ENCODE results near the gene ZNF365. TPM values are rescaled to one million over a fixed set of nuclear protein-coding genes. Genes with fewer than 3 reads are reported as not detected.

Gene ZNF365
- total and polyA plus RNA-seq, 9 of the 15 experiments (the other 6 are each of a cell fraction or from before 2014, with no cell fraction given): 0.03 to 0.04 TPM; not detected in 7

DNA sequence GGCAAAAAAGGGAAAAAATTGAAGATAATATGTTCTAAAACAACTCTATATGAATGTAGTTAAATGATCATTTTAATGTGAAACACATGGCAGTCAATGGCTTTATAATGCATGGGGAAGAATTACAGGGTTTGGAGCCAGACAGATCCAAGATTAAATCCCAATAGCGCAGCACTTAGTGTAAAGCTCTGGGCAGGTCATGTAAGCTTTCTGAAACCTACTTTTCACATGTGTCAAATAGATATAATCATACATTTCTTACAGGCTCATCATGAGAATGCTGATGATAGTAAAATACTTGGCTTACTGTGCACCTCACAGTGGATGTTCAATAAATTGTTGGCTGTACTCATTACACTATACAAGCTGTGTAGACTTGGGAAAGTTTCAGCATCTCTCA lies 48.0 kb upstream of the ZNF365 start:
- CTCF ChIA-PET (ENCODE audit: low intra/inter-chr PET ratio): no interaction called here
- no peak for FAIRE-seq
- TF ChIP-seq, protein P1, sequence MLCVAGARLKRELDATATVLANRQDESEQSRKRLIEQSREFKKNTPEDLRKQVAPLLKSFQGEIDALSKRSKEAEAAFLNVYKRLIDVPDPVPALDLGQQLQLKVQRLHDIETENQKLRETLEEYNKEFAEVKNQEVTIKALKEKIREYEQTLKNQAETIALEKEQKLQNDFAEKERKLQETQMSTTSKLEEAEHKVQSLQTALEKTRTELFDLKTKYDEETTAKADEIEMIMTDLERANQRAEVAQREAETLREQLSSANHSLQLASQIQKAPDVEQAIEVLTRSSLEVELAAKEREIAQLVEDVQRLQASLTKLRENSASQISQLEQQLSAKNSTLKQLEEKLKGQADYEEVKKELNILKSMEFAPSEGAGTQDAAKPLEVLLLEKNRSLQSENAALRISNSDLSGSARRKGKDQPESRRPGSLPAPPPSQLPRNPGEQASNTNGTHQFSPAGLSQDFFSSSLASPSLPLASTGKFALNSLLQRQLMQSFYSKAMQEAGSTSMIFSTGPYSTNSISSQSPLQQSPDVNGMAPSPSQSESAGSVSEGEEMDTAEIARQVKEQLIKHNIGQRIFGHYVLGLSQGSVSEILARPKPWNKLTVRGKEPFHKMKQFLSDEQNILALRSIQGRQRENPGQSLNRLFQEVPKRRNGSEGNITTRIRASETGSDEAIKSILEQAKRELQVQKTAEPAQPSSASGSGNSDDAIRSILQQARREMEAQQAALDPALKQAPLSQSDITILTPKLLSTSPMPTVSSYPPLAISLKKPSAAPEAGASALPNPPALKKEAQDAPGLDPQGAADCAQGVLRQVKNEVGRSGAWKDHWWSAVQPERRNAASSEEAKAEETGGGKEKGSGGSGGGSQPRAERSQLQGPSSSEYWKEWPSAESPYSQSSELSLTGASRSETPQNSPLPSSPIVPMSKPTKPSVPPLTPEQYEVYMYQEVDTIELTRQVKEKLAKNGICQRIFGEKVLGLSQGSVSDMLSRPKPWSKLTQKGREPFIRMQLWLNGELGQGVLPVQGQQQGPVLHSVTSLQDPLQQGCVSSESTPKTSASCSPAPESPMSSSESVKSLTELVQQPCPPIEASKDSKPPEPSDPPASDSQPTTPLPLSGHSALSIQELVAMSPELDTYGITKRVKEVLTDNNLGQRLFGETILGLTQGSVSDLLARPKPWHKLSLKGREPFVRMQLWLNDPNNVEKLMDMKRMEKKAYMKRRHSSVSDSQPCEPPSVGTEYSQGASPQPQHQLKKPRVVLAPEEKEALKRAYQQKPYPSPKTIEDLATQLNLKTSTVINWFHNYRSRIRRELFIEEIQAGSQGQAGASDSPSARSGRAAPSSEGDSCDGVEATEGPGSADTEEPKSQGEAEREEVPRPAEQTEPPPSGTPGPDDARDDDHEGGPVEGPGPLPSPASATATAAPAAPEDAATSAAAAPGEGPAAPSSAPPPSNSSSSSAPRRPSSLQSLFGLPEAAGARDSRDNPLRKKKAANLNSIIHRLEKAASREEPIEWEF (CRISPR knock-in tag; IDR thresholded peaks at IDR 0.05): no peak
- no peak for TF ChIP-seq SAFB2 (IDR thresholded peaks at IDR 0.05; ENCODE audit: borderline replicate concordance, low read depth, low read length, severe bottlenecking)
- TF ChIP-seq, protein P2, sequence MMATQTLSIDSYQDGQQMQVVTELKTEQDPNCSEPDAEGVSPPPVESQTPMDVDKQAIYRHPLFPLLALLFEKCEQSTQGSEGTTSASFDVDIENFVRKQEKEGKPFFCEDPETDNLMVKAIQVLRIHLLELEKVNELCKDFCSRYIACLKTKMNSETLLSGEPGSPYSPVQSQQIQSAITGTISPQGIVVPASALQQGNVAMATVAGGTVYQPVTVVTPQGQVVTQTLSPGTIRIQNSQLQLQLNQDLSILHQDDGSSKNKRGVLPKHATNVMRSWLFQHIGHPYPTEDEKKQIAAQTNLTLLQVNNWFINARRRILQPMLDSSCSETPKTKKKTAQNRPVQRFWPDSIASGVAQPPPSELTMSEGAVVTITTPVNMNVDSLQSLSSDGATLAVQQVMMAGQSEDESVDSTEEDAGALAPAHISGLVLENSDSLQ (IDR thresholded peaks at IDR 0.05): no peak
- no peak for TF ChIP-seq CREB1 (IDR thresholded peaks at IDR 0.05)
- no peak for TF ChIP-seq CREB1 (CRISPR knock-in tag; IDR thresholded peaks at IDR 0.05)
- TF ChIP-seq, protein P3, sequence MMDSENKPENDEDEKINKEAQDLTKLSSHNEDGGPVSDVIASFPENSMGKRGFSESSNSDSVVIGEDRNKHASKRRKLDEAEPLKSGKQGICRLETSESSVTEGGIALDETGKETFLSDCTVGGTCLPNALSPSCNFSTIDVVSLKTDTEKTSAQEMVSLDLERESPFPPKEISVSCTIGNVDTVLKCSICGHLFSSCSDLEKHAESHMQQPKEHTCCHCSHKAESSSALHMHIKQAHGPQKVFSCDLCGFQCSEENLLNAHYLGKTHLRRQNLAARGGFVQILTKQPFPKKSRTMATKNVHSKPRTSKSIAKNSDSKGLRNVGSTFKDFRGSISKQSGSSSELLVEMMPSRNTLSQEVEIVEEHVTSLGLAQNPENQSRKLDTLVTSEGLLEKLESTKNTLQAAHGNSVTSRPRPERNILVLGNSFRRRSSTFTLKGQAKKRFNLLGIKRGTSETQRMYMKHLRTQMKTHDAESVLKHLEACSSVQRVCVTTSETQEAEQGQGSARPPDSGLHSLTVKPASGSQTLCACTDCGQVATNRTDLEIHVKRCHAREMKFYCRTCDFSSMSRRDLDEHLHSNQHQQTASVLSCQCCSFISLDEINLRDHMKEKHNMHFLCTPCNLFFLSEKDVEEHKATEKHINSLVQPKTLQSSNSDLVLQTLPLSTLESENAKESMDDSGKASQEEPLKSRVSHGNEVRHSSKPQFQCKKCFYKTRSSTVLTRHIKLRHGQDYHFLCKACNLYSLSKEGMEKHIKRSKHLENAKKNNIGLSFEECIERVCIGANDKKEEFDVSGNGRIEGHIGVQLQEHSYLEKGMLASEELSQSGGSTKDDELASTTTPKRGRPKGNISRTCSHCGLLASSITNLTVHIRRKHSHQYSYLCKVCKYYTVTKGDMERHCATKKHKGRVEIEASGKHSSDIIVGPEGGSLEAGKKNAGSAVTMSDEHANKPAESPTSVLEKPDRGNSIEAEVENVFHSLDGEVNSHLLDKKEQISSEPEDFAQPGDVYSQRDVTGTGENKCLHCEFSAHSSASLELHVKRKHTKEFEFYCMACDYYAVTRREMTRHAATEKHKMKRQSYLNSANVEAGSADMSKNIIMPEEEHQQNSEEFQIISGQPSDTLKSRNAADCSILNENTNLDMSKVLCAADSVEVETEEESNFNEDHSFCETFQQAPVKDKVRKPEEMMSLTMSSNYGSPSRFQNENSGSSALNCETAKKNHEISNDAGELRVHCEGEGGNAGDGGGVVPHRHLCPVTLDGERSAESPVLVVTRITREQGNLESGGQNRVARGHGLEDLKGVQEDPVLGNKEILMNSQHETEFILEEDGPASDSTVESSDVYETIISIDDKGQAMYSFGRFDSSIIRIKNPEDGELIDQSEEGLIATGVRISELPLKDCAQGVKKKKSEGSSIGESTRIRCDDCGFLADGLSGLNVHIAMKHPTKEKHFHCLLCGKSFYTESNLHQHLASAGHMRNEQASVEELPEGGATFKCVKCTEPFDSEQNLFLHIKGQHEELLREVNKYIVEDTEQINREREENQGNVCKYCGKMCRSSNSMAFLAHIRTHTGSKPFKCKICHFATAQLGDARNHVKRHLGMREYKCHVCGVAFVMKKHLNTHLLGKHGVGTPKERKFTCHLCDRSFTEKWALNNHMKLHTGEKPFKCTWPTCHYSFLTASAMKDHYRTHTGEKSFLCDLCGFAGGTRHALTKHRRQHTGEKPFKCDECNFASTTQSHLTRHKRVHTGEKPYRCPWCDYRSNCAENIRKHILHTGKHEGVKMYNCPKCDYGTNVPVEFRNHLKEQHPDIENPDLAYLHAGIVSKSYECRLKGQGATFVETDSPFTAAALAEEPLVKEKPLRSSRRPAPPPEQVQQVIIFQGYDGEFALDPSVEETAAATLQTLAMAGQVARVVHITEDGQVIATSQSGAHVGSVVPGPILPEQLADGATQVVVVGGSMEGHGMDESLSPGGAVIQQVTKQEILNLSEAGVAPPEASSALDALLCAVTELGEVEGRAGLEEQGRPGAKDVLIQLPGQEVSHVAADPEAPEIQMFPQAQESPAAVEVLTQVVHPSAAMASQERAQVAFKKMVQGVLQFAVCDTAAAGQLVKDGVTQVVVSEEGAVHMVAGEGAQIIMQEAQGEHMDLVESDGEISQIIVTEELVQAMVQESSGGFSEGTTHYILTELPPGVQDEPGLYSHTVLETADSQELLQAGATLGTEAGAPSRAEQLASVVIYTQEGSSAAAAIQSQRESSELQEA (IDR thresholded peaks at IDR 0.05; ENCODE audit: low read depth): no peak
- TF ChIP-seq HEY1 (CRISPR knock-in tag; IDR thresholded peaks at IDR 0.05; ENCODE audit: borderline replicate concordance): no peak
- no peak for TF ChIP-seq SMAD2 (IDR thresholded peaks at IDR 0.05; ENCODE audit: low read depth, low read length)

More for the DNA sequence above, 48.0 kb upstream of the ZNF365 start:
- Histone ChIP-seq H3K4me3 (no peak overlapping the region), H3K9me3 (replicated peaks; ENCODE audit: control insufficient read depth, insufficient read depth, low read depth, low read length) (no peaks in the 10 kb centered on the region), H2AFZ (ENCODE audit: low read depth, low read length) (no peak overlapping the region), H3K79me2 (ENCODE audit: control insufficient read depth, insufficient read depth, low read length) (no peaks in the 10 kb centered on the region), H3K27ac (ENCODE audit: extremely low read depth, low read depth, low read length) (no peak overlapping the region), H3K4me1 (replicated peaks in 1 of 2; ENCODE audit: control insufficient read depth in 2 of 2, insufficient read depth in 2 of 2, low read length in 2 of 2) (no peaks in the 10 kb centered on the region), H3K4me2 (ENCODE audit: insufficient read depth, low read length) (no peak overlapping the region), H3K27me3 (ENCODE audit: control insufficient read depth in 2 of 2, insufficient read depth in 2 of 2, low read length in 2 of 2) (no peaks in the 10 kb centered on the region), H3K9ac (ENCODE audit: insufficient read depth in 1 of 2, low read depth in 2 of 2, low read length in 2 of 2) (no peak overlapping the region), H4K20me1 (replicated peaks; ENCODE audit: control insufficient read depth, insufficient read depth, low read length) (no peaks in the 10 kb centered on the region), H3K9me1 (ENCODE audit: control insufficient read depth, insufficient read depth, low read length) (no peaks in the 10 kb centered on the region), H3K36me3 (ENCODE audit: control insufficient read depth, insufficient read depth, low read length) (no peaks in the 10 kb centered on the region)
- no TSS peak for BruUV-seq (replicated peaks)
- in situ Hi-C loops (cut with MboI) (no loop called here), intact Hi-C loops (cut with micrococcal nuclease) (no loop called here)
- ATAC-seq (no peak), DNase-seq (ENCODE audit: extremely low read depth in 1 of 4, low spot score in 3 of 4) (no peak)
- 0% methylated on average over 1 of the region's 1 CpG for WGBS (ENCODE audit: insufficient coverage, low coverage, missing lambda C conversion rate)
- POLR2A ChIA-PET: no interaction called here
